ENCODE results near the gene DNPH1.

GRCh38 chr6:43277643-43278523 lies 48.6 kb upstream of the DNPH1 start:
- TF ChIP-seq CTCF (IDR thresholded peaks at IDR 0.05): no peak
- TF ChIP-seq POLR2A (IDR thresholded peaks at IDR 0.05): no peak
